ENCODE data around the gene EPHB3.

EPHB3 gene

DNA sequence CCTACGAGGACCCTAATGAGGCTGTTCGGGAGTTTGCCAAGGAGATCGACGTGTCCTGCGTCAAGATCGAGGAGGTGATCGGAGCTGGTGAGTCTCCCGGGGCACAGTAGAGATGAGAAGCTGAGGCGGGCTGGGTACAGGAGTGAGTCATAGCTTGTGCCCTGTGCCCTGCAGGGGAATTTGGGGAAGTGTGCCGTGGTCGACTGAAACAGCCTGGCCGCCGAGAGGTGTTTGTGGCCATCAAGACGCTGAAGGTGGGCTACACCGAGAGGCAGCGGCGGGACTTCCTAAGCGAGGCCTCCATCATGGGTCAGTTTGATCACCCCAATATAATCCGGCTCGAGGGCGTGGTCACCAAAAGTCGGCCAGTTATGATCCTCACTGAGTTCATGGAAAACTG, 17.9 kb downstream of the EPHB3 start:
- no peak for DNase-seq (ENCODE audit: low read depth, low spot score)

DNA sequence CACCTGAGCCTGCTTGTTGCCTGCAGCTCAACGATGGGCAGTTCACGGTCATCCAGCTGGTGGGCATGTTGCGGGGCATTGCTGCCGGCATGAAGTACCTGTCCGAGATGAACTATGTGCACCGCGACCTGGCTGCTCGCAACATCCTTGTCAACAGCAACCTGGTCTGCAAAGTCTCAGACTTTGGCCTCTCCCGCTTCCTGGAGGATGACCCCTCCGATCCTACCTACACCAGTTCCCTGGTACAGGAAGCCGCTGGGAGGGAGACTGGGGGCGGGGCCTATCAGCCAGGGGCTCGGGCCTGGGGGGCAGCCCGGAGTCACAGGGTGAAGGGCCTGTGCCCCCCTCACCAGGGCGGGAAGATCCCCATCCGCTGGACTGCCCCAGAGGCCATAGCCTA, 18.8 kb downstream of the EPHB3 start:
- DNase-seq (ENCODE audit: low read depth, low spot score), result no peak

DNA sequence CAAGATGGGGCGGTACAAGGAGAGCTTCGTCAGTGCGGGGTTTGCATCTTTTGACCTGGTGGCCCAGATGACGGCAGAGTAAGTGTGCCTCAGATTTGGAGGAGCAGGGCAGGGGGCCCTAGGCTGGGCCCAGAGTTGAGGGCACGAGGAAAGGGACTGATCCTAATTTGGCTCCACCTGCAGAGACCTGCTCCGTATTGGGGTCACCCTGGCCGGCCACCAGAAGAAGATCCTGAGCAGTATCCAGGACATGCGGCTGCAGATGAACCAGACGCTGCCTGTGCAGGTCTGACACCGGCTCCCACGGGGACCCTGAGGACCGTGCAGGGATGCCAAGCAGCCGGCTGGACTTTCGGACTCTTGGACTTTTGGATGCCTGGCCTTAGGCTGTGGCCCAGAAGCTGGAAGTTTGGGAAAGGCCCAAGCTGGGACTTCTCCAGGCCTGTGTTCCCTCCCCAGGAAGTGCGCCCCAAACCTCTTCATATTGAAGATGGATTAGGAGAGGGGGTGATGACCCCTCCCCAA, 19.8 kb downstream of the EPHB3 start:
- no peak for DNase-seq (ENCODE audit: low read depth, low spot score)

DNA sequence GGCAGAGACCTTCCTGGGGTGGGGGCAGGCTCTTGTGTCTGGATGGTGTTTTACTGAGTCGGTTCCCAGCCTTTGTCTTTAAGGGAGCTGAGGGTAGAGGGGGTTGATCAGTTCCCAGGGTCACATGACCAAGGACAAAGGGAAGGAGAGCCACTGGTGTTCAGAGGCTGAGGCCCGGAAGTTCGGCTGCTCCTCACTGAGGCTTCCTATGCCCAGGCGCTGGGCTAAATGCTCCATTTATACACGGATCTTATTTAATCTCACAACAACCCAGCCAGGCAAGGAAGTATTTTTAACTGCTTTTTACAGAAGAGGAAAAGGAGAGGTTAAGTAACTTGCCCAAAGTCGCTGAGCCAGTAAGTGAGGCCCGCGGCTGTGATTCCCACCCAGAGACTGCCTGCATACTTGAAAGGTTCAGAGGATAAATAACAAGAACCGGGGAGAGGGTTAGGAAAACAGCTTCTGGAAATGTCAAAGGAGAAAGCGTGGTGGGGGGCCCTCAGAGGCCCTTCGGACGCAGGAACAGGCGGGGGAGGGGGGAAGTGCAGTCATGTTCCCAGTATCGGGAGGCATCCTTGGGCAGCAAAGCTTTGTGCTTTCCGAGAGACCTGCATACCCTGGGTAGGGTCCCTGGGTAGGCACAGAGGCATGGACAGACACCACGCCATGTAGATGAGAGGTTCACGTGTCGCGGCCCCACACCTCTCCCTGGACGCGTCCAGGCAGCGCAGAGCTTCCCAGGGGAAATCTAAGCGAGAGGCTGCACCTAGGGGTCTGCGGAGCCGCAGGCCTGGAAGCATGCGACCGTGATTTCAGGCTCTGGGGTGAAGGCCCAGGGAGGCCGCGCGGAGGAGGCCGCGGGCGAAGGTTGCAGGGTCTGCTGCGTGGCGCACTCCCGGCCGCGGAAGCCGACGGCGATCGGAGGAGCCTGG, 21.3 kb downstream of the EPHB3 start:
- DNase-seq (ENCODE audit: low read depth, low spot score), result peak; percentile 85

DNA sequence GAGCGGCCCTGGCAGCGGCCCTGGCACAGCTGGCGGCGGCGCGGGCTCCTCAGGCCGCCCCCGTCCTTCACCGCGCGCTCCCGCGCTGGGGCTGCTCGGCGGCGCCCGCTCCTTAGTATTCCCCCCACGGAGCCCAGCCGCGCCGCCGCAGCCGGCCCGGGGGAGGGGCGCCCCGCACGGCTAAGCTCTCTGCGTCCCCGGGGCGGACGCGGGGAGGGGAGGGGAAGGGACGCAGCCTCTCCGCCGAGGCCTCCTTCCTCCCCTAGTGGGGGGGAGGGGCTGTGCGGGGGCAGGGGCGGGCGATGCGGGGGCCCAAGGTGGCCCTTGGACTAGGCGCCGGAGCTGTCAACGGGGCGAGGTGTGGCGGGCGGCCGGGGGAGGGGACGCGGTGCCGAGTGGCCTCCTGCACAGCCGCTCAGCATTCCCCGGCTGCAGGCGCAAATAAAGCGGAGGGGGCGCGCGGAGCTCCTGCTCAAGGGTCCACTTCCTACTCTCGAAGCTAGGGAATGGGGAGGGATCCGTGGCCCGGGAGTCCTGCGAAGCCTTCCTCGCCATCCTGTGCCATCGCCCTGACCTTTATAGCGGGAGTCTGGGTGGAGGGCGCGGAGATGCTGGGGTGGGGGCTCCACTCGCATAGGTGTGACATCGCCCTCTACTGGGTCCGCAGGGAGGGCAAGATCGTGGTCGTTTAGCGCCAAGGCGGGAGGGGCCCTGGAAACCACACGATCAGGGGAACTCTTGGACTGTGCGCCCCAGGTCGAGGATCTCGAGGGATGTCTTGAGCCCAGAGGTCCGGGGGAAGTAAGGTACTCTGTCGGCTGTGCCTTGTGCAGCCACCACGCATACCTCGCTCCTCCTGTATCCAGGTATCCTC, 22.2 kb downstream of the EPHB3 start:
- no peak for DNase-seq (ENCODE audit: low read depth, low spot score)

DNA sequence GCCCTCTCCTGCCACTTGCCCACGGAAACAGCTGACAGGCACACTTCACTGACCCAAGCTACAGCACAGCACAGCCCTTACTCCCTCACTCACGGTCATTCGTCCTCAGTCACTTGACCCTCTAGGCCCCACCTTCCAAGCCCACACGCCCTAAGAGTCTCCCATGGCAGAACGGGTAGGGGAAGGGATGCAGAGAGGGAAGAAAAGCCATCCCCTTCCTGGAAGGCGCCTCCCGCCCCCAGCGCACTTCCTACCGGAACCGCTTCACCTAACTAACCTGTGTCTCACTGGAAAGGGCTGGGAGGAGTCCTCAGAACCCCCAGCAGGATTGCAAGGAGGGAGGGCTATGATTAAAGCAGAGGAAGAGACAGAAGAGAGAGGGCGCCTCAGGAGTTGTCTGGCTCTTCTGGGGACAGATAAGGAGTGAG, 22.9 kb downstream of the EPHB3 start:
- DNase-seq (ENCODE audit: low read depth, low spot score), result no peak

DNA sequence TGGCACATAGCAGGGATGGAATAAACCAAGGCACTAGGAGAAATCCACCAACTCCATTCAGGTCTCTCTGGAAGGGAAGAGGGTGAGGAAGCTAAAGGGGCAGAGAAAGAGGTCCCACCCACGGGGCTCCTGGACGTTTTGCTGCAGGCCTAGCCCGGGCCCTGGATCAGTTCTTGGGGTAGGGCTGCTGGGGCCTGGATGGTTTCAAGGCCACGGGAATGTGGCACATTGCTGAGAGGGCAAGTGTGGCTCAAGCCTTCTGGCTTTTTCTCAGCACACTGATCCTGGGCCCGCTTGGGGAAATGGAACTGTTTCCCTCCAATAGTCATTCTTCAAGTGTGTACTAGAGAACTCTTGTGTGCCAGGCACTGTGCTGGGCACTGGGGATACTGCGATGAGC, 24.0 kb downstream of the EPHB3 start:
- no peak for DNase-seq (ENCODE audit: low read depth, low spot score)

DNA sequence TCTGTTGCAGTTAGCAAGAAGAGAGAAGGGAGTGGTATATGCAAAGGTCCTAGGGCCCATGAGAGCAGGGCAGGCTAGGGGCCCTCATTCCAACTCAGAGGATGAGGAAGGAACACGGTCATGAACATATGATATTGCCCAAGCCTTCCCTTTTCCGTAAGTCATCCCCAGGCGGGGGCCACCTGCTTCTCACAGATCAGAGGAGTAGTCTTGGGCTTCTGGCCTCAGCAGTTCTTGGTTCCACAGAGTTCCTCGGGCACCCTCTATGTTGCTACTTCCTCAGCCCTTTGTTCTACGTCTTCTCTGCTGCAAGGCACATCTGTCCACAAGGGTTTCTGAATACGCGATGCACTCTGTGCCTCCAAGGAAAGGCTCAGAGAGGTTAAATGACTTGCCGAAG, 25.3 kb downstream of the EPHB3 start:
- DNase-seq (ENCODE audit: low read depth, low spot score), result no peak

DNA sequence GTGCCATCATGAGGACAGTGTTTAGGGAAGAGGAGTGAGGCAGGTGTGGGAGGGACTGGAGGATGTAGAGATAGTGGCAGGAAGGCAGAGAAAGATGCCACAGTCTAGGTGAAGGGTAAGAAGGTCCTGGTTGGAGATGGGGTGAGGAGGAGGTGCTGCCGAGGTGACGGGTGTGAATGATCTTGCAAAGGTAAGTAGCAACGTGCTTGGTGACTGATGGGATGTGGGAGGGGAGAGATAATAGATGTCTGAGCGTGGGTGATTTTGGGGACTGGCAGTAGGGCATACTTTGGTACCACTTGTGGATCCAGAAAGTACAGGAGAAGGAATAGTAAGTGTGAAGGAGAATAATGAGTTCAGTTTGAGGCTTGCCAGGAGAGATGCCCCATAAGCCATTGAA, 27.2 kb downstream of the EPHB3 start:
- no peak for DNase-seq (ENCODE audit: low read depth, low spot score)

DNA sequence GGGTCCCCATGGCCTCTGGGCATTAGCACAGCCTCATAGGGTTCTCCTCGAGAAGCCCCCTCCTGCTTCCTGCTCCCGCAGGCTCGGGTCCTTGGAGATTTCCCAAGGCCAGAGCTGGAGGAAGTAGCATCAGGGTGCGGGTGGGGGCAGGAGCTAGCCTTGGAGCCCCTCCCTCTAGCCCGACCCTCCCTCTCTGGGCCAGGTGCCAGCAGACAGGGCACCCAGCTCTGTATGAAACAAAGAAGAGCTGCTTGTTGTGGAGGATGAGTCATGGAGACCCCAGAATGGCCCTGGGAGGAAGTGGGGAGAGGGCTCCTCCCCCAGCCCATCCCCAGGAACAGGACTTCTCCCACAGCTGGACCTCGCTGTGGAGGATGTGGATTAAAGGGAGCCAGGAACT, 29.2 kb downstream of the EPHB3 start:
- DNase-seq (ENCODE audit: low read depth, low spot score), result no peak

DNA sequence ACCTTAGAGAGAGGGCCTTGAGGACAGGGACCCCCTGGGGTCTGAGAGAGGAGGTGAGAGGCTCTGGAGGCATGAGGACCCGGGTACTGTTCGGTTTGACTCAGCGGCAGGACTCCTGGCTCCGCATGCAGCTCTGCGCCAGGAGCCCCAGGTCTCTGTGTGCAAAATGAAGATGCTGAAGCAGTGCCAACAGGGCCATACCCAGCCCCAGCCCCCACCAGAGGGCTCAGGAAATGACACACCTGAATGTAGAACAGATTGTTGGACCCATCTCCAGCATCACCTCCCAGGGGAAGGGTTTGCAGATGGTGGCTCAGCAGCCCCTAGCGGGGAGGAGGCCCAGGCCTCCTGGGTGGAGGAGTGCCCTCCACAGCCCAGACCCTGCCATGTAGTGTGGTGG, 30.2 kb downstream of the EPHB3 start:
- no peak for DNase-seq (ENCODE audit: low read depth, low spot score)

DNA sequence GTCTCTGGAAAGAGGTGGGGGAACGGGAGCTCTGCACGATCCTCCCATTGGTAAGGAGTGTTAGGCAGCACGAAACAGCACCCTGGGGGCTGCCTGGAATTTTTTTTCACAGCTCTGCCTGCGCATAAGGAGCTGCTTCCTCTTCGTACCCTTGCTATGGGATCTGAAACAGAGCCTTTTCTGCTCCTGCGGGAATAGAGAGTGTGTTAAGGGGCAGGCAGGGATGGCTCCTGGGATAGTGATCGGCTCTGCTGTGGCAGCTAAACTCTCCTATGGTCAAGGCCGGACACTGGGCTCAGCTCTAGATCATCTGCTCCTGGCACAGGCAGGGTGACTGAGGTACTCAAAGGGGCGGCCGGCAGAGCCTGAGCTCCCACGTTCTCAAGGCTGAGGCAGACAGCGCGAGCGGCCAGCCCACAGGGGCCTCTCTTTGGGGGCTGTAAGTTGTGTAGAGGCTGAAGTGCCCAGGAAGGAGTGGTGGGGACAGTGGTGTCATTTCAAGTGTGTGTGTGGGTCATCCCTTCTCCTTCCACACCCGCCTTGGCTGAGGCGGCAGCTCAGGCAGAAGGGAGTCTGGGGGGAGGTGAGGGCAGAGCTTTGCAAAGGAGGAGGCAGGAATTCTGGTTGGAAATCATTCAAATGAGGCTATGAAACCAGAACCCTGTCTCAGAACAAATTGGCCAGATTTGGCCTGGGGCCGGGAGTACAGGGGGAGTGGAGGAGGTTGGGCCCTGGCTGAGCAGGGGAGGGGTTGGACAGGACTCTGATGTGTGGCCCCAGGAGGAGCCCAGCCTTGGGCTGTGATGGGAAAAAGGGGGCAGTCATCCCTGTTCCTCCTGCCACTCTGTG, 31.0 kb downstream of the EPHB3 start:
- DNase-seq (ENCODE audit: low read depth, low spot score), result no peak

DNA sequence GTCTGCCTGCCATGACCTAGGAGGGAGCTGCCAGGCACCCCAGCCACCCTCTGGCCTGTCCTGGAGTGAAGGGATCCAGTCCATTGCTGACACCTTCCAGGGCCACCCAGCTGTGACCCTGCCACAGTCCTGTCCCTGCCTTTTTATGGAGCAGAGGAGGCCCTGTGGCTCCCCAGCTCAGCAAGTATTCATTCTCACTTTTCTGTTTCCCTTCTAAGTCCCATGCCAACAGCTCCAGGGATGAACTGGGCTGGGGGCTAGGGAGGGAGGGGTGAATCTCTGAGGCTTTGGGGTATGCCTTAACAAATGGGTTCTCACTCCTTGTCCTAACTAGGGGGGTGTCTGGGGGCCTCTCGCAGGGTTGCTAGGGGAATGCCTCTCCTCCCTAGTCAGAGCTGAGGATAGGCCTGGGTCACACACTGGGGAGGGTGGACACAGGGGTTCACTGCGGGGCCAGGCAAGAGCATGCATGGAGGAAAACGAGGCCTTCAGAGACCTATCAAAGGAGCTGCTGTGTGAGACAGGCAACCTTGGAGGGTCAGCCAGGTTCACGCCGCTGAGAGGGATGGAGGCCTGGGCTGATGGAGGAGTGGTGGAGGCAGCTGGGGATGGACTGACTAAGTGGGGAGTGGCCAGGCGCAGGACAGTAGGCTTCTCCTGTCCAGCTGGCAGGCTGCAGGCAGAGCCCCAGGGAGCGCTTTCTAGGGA, 31.8 kb downstream of the EPHB3 start:
- no peak for DNase-seq (ENCODE audit: low read depth, low spot score)

DNA sequence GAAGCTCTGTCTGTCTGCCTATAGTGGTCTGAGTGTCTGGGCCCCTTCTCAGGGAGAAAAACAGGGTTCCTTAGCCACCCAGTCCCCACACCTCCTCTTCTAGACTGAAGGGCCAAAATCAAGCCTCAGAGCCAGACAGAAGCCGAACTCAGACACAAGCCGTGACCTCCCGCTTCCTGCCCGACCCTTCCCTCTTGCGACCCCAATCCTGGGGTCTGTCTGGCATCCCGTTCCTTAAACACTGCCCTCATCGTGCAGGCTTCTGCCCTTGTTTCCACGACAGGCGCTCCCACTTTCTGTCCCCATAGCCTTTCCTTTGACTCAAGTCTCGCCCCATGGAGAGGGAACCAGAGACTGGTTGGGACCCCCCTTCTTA, 32.3 kb downstream of the EPHB3 start:
- no peak for DNase-seq (ENCODE audit: low read depth, low spot score)

DNA sequence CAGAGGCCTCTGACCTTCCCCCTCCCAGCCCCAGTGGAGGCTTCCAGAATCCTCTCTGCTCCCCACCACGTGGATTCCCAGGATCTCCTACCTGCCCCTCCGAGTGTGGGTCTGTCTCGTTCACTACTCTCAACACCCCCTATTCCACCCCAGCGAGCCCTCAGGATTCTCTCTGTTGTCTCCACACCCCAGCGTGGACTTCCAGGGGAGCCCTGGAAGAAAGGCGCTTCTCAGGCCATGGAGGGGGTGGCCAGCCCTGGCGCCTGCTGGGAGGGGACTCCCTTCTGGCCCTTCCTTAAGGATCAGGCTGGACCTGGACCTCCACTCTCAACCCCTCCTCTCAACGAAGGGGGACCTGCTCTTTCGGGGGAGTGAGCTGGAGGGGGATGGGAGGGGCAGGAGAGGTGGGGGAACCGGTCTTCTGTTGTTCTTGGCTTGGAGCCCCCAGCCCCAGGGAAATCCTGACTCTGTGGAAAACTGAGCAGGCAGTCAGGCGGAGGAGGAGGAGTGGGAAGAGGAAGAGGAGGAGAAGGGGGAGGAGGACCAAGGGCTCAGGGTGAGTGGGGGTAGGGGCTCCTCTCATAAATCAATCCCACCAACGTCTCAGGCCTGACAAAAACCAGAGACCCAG, 32.9 kb downstream of the EPHB3 start:
- no peak for DNase-seq (ENCODE audit: low read depth, low spot score)

DNA sequence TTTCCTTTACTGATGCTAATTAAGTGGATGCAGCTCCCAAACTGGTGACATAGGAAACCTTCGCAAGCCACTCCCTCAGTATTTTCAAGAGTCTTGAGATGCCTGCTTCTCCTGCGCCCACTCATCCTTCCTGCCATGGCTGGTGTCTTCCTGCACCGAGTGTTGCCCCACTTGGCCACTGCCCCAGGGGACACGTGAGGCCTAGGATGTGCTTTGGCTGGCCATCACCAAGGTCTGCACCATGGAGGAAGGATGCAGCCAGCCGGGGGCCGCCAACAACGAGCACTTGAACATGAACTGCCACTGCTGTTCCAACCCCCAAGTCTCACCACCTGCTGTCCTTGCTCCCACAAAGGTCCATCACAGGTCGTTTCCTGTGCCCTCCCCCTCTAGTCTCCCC, 34.1 kb downstream of the EPHB3 start:
- DNase-seq (ENCODE audit: low read depth, low spot score), result no peak

DNA sequence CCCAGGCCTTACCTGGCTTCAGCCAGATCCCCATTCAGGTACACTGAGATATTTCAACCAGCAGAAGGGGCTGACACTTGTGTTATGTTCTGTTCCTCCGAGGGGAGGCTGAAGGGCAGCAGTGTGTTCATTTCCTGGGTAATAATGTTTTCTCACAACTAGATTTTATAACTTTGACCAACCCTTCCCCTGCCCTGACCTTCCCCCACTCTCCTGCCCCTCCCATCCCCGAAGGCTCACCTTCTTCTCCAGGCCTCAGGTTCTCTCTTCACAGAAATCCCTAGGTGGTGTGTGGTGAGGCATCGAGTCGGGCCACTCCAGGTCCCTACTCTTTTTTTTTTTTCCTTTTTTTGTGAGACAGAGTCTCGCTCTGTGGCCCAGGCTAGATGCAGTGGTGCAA, 34.6 kb downstream of the EPHB3 start:
- no peak for DNase-seq (ENCODE audit: low read depth, low spot score)

DNA sequence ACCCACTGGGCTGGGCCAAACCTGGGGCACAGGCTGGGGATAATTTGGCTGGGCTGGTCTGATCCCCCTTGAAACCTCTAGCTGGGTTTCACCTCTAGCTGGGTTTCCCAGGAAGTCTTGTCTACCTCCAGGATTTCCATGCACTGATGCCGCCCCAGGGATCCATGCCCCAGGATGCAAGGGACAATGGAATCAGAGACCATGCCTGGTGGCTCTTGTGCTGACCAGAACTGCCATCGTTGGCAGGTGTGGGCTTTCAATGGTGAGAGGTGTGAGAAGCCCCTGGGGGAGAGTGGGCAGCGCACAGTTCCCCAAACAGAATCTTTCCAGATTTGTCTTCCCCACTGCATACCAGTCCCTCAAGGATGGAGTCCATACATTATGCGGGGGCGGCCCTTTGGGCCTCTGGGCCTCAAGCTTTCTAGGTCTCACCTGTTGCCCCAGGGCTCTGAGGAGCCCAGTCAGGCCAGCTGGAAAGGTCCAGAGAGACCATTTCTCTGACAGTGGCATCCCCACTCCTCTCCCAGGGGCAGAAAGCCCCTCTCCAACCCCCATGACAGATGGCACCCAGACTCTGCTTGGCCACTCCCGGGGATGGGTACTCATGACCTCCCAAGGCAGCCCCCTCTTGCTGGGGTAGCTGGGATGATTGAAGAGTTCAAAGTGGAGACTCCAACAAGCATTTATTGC, 35.4 kb downstream of the EPHB3 start:
- no peak for DNase-seq (ENCODE audit: low read depth, low spot score)

DNA sequence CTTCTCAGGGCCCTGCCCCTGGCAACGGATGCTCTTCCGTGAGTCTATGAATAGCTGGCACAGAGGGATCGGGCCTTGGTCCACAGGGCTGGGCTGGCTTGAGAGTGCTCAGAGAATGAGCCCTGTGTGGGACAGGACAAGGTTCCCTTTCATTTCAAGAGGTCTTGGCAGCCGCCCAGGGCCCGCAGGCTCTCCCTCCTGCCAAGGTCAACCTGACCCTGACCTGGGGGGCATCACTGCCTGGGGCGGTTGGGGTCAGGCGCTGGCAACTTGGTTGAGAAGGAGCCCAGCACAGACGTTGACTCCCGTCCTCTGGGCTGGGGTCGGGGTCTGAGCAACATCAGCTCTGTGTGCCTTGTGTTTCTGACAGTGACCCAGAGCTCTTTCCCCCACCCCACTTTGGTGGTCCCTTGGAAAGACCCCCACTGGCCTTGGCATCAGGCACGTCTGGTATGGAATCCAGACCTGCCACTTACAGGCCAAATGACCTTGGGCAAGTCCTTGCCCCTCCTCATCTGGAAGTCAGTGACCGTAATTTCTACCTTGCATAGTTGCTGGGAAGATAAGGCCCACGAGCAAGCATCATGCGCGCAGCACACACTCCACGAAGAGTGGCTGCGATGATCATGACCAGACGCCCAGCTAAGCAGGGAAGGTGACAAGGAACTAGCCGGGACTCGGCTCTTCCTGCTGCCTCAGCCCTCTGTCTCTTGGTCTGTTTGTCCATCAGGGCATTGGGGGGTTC, 36.4 kb downstream of the EPHB3 start:
- DNase-seq (ENCODE audit: low read depth, low spot score), result no peak

Measured in iPS DF 19.7 (cell line).